ENCODE measurements around the gene GRIK4. TPM values are rescaled to one million over a fixed set of nuclear protein-coding genes. Genes with fewer than 3 reads are reported as not detected.

The GRIK4 gene
- total and polyA plus RNA-seq, 8 donors, result 0.76 to 10.1 (median 7.7) TPM

- no peaks in the 10 kb centered on the region for H3K36me3 ChIP-seq
- DNase-seq (no peak), ATAC-seq (peak; percentile 75)
- no peaks in the 10 kb centered on the region for H3K9me3 ChIP-seq
- intact Hi-C loops (cut with DNase I), result no loop called here
- peaks cover 0 to 23% of the 10 kb centered on the region in 2 donors for H3K27me3 ChIP-seq
- no peak overlapping the region for H3K27ac ChIP-seq
- TF ChIP-seq, protein P1, sequence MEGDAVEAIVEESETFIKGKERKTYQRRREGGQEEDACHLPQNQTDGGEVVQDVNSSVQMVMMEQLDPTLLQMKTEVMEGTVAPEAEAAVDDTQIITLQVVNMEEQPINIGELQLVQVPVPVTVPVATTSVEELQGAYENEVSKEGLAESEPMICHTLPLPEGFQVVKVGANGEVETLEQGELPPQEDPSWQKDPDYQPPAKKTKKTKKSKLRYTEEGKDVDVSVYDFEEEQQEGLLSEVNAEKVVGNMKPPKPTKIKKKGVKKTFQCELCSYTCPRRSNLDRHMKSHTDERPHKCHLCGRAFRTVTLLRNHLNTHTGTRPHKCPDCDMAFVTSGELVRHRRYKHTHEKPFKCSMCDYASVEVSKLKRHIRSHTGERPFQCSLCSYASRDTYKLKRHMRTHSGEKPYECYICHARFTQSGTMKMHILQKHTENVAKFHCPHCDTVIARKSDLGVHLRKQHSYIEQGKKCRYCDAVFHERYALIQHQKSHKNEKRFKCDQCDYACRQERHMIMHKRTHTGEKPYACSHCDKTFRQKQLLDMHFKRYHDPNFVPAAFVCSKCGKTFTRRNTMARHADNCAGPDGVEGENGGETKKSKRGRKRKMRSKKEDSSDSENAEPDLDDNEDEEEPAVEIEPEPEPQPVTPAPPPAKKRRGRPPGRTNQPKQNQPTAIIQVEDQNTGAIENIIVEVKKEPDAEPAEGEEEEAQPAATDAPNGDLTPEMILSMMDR (IDR thresholded peaks at IDR 0.05), result no peak
- H3K4me1 ChIP-seq, result no peaks in the 10 kb centered on the region
- no peak overlapping the region for H3K4me3 ChIP-seq
These were observed 296.0 kb downstream of the GRIK4 start for GRCh38 chr11:120807414-120808150.

- intact Hi-C loops (cut with DNase I), result no loop called here
- H3K4me3 ChIP-seq, result no peak overlapping the region
- TF ChIP-seq, protein P1 (IDR thresholded peaks at IDR 0.05), result no peak
These were observed 297.1 kb downstream of the GRIK4 start for GRCh38 chr11:120808616-120809050.

GRCh38 chr11:120810251-120810650 lies 298.7 kb downstream of the GRIK4 start:
- peaks cover 0 to 13% of the 10 kb centered on the region in 2 donors for H3K27me3 ChIP-seq
- DNase-seq (no peak), ATAC-seq (no peak)
- H3K36me3 ChIP-seq, result no peaks in the 10 kb centered on the region
- intact Hi-C loops (cut with DNase I), result no loop called here
- no peaks in the 10 kb centered on the region for H3K4me1 ChIP-seq
- H3K27ac ChIP-seq, result no peak overlapping the region
- no peaks in the 10 kb centered on the region for H3K9me3 ChIP-seq
- no peak overlapping the region for H3K4me3 ChIP-seq
- TF ChIP-seq, protein P1 (IDR thresholded peaks at IDR 0.05), result no peak

More at GRCh38 chr11:120808616-120809050, 297.1 kb downstream of the GRIK4 start:
- Histone ChIP-seq H3K27ac (no peak overlapping the region), H3K36me3 (no peaks in the 10 kb centered on the region), H3K4me1 (no peaks in the 10 kb centered on the region), H3K27me3 (peaks cover 0 to 16% of the 10 kb centered on the region in 2 donors), H3K9me3 (no peaks in the 10 kb centered on the region)
- ATAC-seq (no peak), DNase-seq (no peak)

GRCh38 chr11:120811199-120811598 lies 299.7 kb downstream of the GRIK4 start:
- DNase-seq (no peak), ATAC-seq (no peak)
- Histone ChIP-seq H3K9me3 (no peaks in the 10 kb centered on the region), H3K27me3 (peaks cover 0 to 6% of the 10 kb centered on the region in 2 donors), H3K27ac (no peak overlapping the region), H3K4me1 (no peaks in the 10 kb centered on the region), H3K36me3 (no peaks in the 10 kb centered on the region), H3K4me3 (no peak overlapping the region)
- intact Hi-C loops (cut with DNase I), result no loop called here
- TF ChIP-seq, protein P1 (IDR thresholded peaks at IDR 0.05), result no peak

- H3K4me1 ChIP-seq, result no peaks in the 10 kb centered on the region
- DNase-seq, result no peak
- H3K9me3 ChIP-seq, result no peaks in the 10 kb centered on the region
- H3K27me3 ChIP-seq, result peaks cover 0 to under 1% of the 10 kb centered on the region in 2 donors
- ATAC-seq, result no peak
- TF ChIP-seq, protein P1 (IDR thresholded peaks at IDR 0.05), result no peak
- intact Hi-C loops (cut with DNase I), result no loop called here
- no peak overlapping the region for H3K4me3 ChIP-seq
- no peak overlapping the region for H3K27ac ChIP-seq
- no peaks in the 10 kb centered on the region for H3K36me3 ChIP-seq
These were observed 300.2 kb downstream of the GRIK4 start for GRCh38 chr11:120811731-120812130.
